AG08396 (cell line): Measurements from ENCODE around the gene BTBD3.

Experiments used
- DNase-seq: peaks from one replicate; pipeline ENCODE4 v3.0.0; 2012; ENCODE audit warnings: low spot score, mixed read lengths

Gene BTBD3

GRCh38 chr20:11972478-11972877 lies 54.8 kb downstream of the BTBD3 start:
- no peak for DNase-seq
